Transverse colon (tissue), 4 donors: ENCODE measurements around the gene CACNA1E. TPM values are rescaled to one million over a fixed set of nuclear protein-coding genes. Genes with fewer than 3 reads are reported as not detected.
"Not testable (repeated sequence)": the region's sequence is repeated elsewhere in the genome, so short reads cannot be mapped to it uniquely, and the experiment has no call there.

Experiments used
- DNase-seq: peaks from one replicate; pipeline ENCODE4 v3.0.0-alpha.2; 2019
- H3K27ac ChIP-seq, 4 donors: fragments of 200-600 bp; sonication (generic); 2 replicates each; pipeline ENCODE4 v1.5.1; 2016 to 2018; ENCODE audit warnings: inconsistent platforms in 4 of 4
- H3K27me3 ChIP-seq: fragments of 200-600 bp; sonication (generic); 2 replicates; pipeline ENCODE4 v1.5.1; 2017; ENCODE audit warnings: inconsistent platforms
- H3K36me3 ChIP-seq, 4 donors: fragments of 200-600 bp; sonication (generic); 2 replicates each; pipeline ENCODE4 v1.5.1; 2017 to 2019; ENCODE audit warnings: inconsistent platforms in 4 of 4
- H3K4me1 ChIP-seq, 4 donors: fragments of 200-600 bp; sonication (generic); 2 replicates each; pipeline ENCODE4 v1.5.1; 2017 to 2020; ENCODE audit warnings: inconsistent platforms in 4 of 4
- H3K4me3 ChIP-seq, 4 donors: fragments of 200-600 bp; sonication (generic); 1 replicate in 1 of 4; 2 replicates in 3 of 4; pipeline versions ENCODE4 v1.5.1 to v1.6.1; 2017 to 2019; ENCODE audit warnings: inconsistent platforms in 4 of 4
- H3K9me3 ChIP-seq, 2 donors: fragments of 200-600 bp; sonication (generic); 2 replicates each; pipeline ENCODE4 v1.5.1; 2017 to 2019; ENCODE audit warnings: inconsistent platforms in 2 of 2
- CTCF ChIP-seq, 5 experiments: fragments of 200-600 bp in 3 of 5; fragments of 450-650 bp in 2 of 5; sonication (generic) in 3 of 5; IDR thresholded peaks; 1 replicate in 2 of 5; 2 replicates in 3 of 5; pipeline ENCODE4 v1.5.1; 2016 to 2017; ENCODE audit warnings: antibody characterized with exemption in 5 of 5, inconsistent platforms in 3 of 5, mild to moderate bottlenecking in 2 of 5, moderate library complexity in 1 of 5
- EP300 ChIP-seq: sonication (generic); formaldehyde crosslinking; IDR thresholded peaks from one replicate; pipeline ENCODE4 v1.6.1; 2017; ENCODE audit warnings: antibody characterized with exemption, low read depth
- POLR2A ChIP-seq: fragments of 450-650 bp; IDR thresholded peaks from one replicate; pipeline ENCODE4 v1.6.1; 2016; ENCODE audit warnings: antibody characterized with exemption, mild to moderate bottlenecking, moderate library complexity
- POLR2AphosphoS5 ChIP-seq, 3 donors: sonication (generic); formaldehyde crosslinking; IDR thresholded peaks; one replicate each; pipeline ENCODE4 v1.6.1; 2016; ENCODE audit warnings: antibody characterized with exemption in 3 of 3
- WGBS, 2 donors: methylation state at CpG; one replicate each; pipeline ENCODE4 v1.1.5; 2018; ENCODE audit warnings: low coverage in 1 of 2; 5-methylcytosine and 5-hydroxymethylcytosine counted together
- in situ Hi-C, 4 donors: fragments of 200-750 bp; cut with MboI; loops; one replicate each; pipeline versions ENCODE4 v1.15.0 to v1.15.1; 2017; ENCODE audit warnings: low sequenced_read_pairs in 3 of 4, low pct_ligation_motif_present in 1 of 4, low pct_unique_long_range_greater_than_20kb in 1 of 4
- intact Hi-C: fragments of 100-400 bp; cut with DNase I; formaldehyde crosslinking; loops from one replicate; pipeline ENCODE4 v1.15.1; 2023; ENCODE audit warnings: low total_unique reads
- total RNA-seq, 4 donors: library from RNA; depleted of rRNA; stranded (reverse); fragments of >200 nt; gene quantifications; one replicate each; pipeline ENCODE4 v1.1.0, GENCODE V29; 2016

CACNA1E gene
- total RNA-seq, 4 donors from 2014 or later, result under 0.01 to 0.16 (median 0.14) TPM; not detected in 1

- TF ChIP-seq EP300 (no peak), POLR2A (no peak), CTCF (IDR thresholded peaks at IDR 0.05) (no peak), POLR2AphosphoS5 (IDR thresholded peaks at IDR 0.05) (no peak)
- Histone ChIP-seq H3K36me3 (no peaks in the 10 kb centered on the region), H3K4me3 (no peak overlapping the region), H3K27ac (no peak overlapping the region), H3K27me3 (no peaks in the 10 kb centered on the region), H3K4me1 (no peaks in the 10 kb centered on the region), H3K9me3 (no peaks in the 10 kb centered on the region)
- intact Hi-C loops (no loop called here), in situ Hi-C loops (no loop called here)
- DNase-seq, result no peak
Observed at GRCh38 chr1:181817091-181817490, 333.8 kb downstream of the CACNA1E start.

- Histone ChIP-seq H3K27me3 (no peaks in the 10 kb centered on the region), H3K4me1 (no peaks in the 10 kb centered on the region), H3K9me3 (no peaks in the 10 kb centered on the region), H3K4me3 (no peak overlapping the region), H3K36me3 (no peaks in the 10 kb centered on the region), H3K27ac (no peak overlapping the region)
- DNase-seq, result no peak
- intact Hi-C loops, result no loop called here
- TF ChIP-seq EP300 (no peak), POLR2A (no peak), CTCF (IDR thresholded peaks at IDR 0.05) (no peak), POLR2AphosphoS5 (IDR thresholded peaks at IDR 0.05) (no peak)
- in situ Hi-C loops, result no loop called here
- WGBS, 2 donors, result 70 to 74% methylated on average over 1 to 2 of the region's 2 CpGs
Observed at GRCh38 chr1:181818459-181818858, 335.1 kb downstream of the CACNA1E start.

- Histone ChIP-seq H3K4me3 (no peak overlapping the region), H3K9me3 (no peaks in the 10 kb centered on the region), H3K27ac (no peak overlapping the region), H3K4me1 (no peaks in the 10 kb centered on the region), H3K27me3 (no peaks in the 10 kb centered on the region), H3K36me3 (no peaks in the 10 kb centered on the region)
- in situ Hi-C loops (no loop called here), intact Hi-C loops (no loop called here)
- DNase-seq, result no peak
- no peak for TF ChIP-seq CTCF (IDR thresholded peaks at IDR 0.05)
- TF ChIP-seq EP300, result no peak
- no peak for TF ChIP-seq POLR2AphosphoS5 (IDR thresholded peaks at IDR 0.05)
- TF ChIP-seq POLR2A, result no peak
- 78 to 80% methylated on average over 1 of the region's 1 CpG for WGBS, 2 donors
Observed at GRCh38 chr1:181818943-181819342, 335.6 kb downstream of the CACNA1E start.

GRCh38 chr1:181821701-181822100 is 338.4 kb downstream of the CACNA1E start:
- no peak overlapping the region for H3K27ac ChIP-seq
- DNase-seq, result no peak
- no peaks in the 10 kb centered on the region for H3K27me3 ChIP-seq
- H3K36me3 ChIP-seq, result no peaks in the 10 kb centered on the region
- no peak for TF ChIP-seq CTCF (IDR thresholded peaks at IDR 0.05)
- TF ChIP-seq POLR2A, result no peak
- TF ChIP-seq EP300, result no peak
- no peak for TF ChIP-seq POLR2AphosphoS5 (IDR thresholded peaks at IDR 0.05)
- H3K9me3 ChIP-seq, result peaks cover 0 to 2% of the 10 kb centered on the region in 2 donors
- in situ Hi-C loops, result no loop called here
- intact Hi-C loops, result no loop called here
- no peak overlapping the region for H3K4me3 ChIP-seq
- no peaks in the 10 kb centered on the region for H3K4me1 ChIP-seq

GRCh38 chr1:181832173-181832880 is 349.0 kb downstream of the CACNA1E start:
- DNase-seq, H3K4me3 ChIP-seq, H3K27ac ChIP-seq, H3K4me1 ChIP-seq, intact Hi-C loops, H3K36me3 ChIP-seq, H3K27me3 ChIP-seq, in situ Hi-C loops: not testable (repeated sequence)
- WGBS, 2 donors, result 89% methylated on average over 25 of the region's 28 CpGs; no CpG with 5 or more reads in 1 of the 2 donors
- peaks cover 0 to 12% of the 10 kb centered on the region in 2 donors for H3K9me3 ChIP-seq
